BJ (cell line): ENCODE measurements around the gene ANTKMT. TPM values are rescaled to one million over a fixed set of nuclear protein-coding genes. Genes with fewer than 3 reads are reported as not detected.

Experiments
- CTCF ChIA-PET: fragments of 350-600 bp; formaldehyde crosslinking; extraction: SDS; loops from one replicate; lab custom pipeline; 2021; ENCODE audit warnings: antibody characterized with exemption, inconsistent platforms; lab: Yijun Ruan, JAX
- POLR2A ChIA-PET: fragments of 300-600 bp; sonication (Branson Sonifier 250); formaldehyde crosslinking; extraction: SDS; loops from one replicate; lab custom pipeline; 2021; ENCODE audit warnings: antibody characterized with exemption; lab: Charles Lee
- DNase-seq: peaks from one replicate; pipeline ENCODE4 v3.0.0-alpha.2; 2011; ENCODE audit warnings: low read depth
- H3K27me3 ChIP-seq: 2 replicates; pipeline ENCODE4 v1.6.0; 2011; ENCODE audit warnings: low read length; ENCODE audit not compliant: control insufficient read depth, insufficient read depth
- H3K36me3 ChIP-seq: 2 replicates; pipeline ENCODE4 v1.5.1; 2011; ENCODE audit warnings: low read length; ENCODE audit not compliant: control insufficient read depth, insufficient read depth
- H3K4me3 ChIP-seq: 2 replicates; pipeline ENCODE4 v1.5.1; 2011; ENCODE audit warnings: low read depth, mild to moderate bottlenecking, control low read depth, low read length
- CTCF ChIP-seq: IDR thresholded peaks from 2 replicates; pipeline ENCODE4 v1.5.1; 2011; ENCODE audit warnings: low read depth, mild to moderate bottlenecking, control low read depth, inconsistent platforms, low read length, moderate library complexity; ENCODE audit not compliant: insufficient read depth
- polyA plus RNA-seq: library from polyadenylated mRNA; depleted of rRNA; stranded (reverse); fragments of >200 nt; gene quantifications from 2 replicates; pipeline ENCODE4 v1.2.3, GENCODE V29; 2011

Gene ANTKMT
- polyA plus RNA-seq, 1 experiment = 10.7 TPM

GRCh38 chr16:743794-744500, 23.0 kb downstream of the ANTKMT start:
- DNase-seq = no peak
- POLR2A ChIA-PET = no interaction called here
- no peaks in the 10 kb centered on the region for H3K36me3 ChIP-seq
- H3K4me3 ChIP-seq = no peak overlapping the region
- peak; percentile 13; the same call in 1 of the 2 replicates for TF ChIP-seq CTCF
- H3K27me3 ChIP-seq = no peaks in the 10 kb centered on the region
- CTCF ChIA-PET = interaction anchor here (0.9 to 2.0 kb wide), 2 partner anchors 7 to 31 kb away, joined by 4 to 7 read pairs; no protein-coding TSS in a partner anchor

- H3K27me3 ChIP-seq = no peaks in the 10 kb centered on the region
- POLR2A ChIA-PET = no interaction called here
- TF ChIP-seq CTCF = peak; percentile 31; the same call in 1 of the 2 replicates
- CTCF ChIA-PET = interaction anchor here (0.6 kb wide), 1 partner anchor 635 kb away, joined by 3 read pairs; no protein-coding TSS in a partner anchor
- H3K36me3 ChIP-seq = no peaks in the 10 kb centered on the region
- DNase-seq = no peak
- no peak overlapping the region for H3K4me3 ChIP-seq
These were observed 24.8 kb downstream of the ANTKMT start for GRCh38 chr16:745739-746138.

GRCh38 chr16:746637-747036, 25.7 kb downstream of the ANTKMT start:
- H3K4me3 ChIP-seq = no peak overlapping the region
- H3K27me3 ChIP-seq = no peaks in the 10 kb centered on the region
- H3K36me3 ChIP-seq = no peaks in the 10 kb centered on the region
- ChIA-PET CTCF (interaction anchor here (0.6 kb wide), 1 partner anchor 634 kb away, joined by 3 read pairs; no protein-coding TSS in a partner anchor), POLR2A (no interaction called here)
- TF ChIP-seq CTCF = no peak
- no peak for DNase-seq

GRCh38 chr16:747978-748746, 27.2 kb downstream of the ANTKMT start:
- no peak for DNase-seq
- Histone ChIP-seq H3K4me3 (no peak overlapping the region), H3K27me3 (no peaks in the 10 kb centered on the region), H3K36me3 (no peaks in the 10 kb centered on the region)
- ChIA-PET POLR2A (no interaction called here), CTCF (interaction anchor here (0.8 to 1.7 kb wide), 3 partner anchors 13 to 38 kb away, joined by 3 to 5 read pairs (median 4); partner anchors contain the start of gene MSLN)
- TF ChIP-seq CTCF = no peak

- DNase-seq = peak; percentile 73
- CTCF ChIA-PET = interaction anchor here (0.8 to 2.7 kb wide), 5 partner anchors 8 to 37 kb away, joined by 3 to 12 read pairs (median 4); partner anchors contain the start of genes CIAO3 and MSLN
- Histone ChIP-seq H3K36me3 (no peaks in the 10 kb centered on the region), H3K27me3 (0 out of 2 replicates have a peak, but pooled peaks cover 3% of the 10 kb centered on the region), H3K4me3 (no peak overlapping the region)
- TF ChIP-seq CTCF = no peak
- POLR2A ChIA-PET = interaction anchor here (0.7 kb wide), 1 partner anchor 13 kb away, joined by 3 read pairs; no protein-coding TSS in a partner anchor
These were observed 28.1 kb downstream of the ANTKMT start for GRCh38 chr16:749010-749409.
